ENCODE measurements around the gene FUCA1. TPM values are rescaled to one million over a fixed set of nuclear protein-coding genes. Genes with fewer than 3 reads are reported as not detected.
A peak's percentile ranks its signal among the peaks of the same experiment; 100 is the strongest.

FUCA1 gene
- total and polyA plus RNA-seq, 2 of the 4 experiments (the other 2 are of a cell fraction): 2.9 to 3.5 TPM

DNA sequence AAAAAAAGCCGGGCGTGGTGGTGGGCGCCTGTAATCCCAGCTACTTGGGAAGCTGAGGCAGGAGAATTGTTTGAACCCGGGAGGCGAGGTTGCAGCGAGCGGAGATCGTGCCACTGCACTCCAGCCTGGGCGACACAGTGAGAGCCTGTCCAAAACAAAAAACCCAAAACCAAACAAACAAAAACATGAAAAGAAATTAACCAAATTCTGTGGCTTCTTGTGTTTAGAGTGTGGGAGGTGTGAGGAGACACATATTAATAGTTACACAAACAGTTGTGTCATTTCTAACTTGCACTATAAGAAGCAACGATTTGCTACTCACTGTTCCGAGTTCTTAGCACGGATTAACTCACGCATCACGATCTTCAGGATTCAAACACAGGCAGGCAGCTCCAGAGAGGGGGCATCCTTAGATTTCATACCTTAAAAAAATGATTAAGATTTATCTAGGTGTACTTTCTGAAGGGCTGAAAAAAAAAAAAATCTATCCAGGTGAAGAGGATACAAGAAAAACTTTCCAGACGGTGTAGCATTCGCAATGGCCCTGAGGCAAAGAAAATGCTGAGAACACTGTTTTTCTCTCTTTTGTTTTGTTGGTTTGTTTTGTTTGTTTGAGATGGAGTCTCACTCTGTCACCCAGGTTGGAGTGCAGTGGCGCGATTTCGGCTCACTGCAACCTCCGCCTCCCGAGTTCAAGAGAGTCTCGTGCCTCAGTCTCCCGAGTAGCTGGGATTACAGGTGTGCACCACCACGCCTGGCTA lies 42.1 kb downstream of the FUCA1 start:
- H3K56ac ChIP-seq (ENCODE audit: extremely low read depth, insufficient read depth, low read length): no peak overlapping the region
- ChIA-PET POLR2A (ENCODE audit: unreplicated experiment) (interaction anchor here (0.9 kb wide), 1 partner anchor 13 kb away, joined by 5 read pairs; no protein-coding TSS in a partner anchor), CTCF (no interaction called here)
- H3K18ac ChIP-seq (ENCODE audit: low read depth, low read length): no peak overlapping the region
- H3K14ac ChIP-seq (replicated peaks; ENCODE audit: low read depth, low read length): no peak overlapping the region
- dilution Hi-C loops (cut with HindIII; ENCODE audit: low sequenced_read_pairs, unreplicated experiment): no loop called here
- no peaks in the 10 kb centered on the region for H4K20me1 ChIP-seq (ENCODE audit: insufficient read depth, low read length)
- H3K27me3 ChIP-seq (ENCODE audit: control insufficient read depth, insufficient read depth, low read length): no peaks in the 10 kb centered on the region
- no peaks in the 10 kb centered on the region for H3K36me3 ChIP-seq (ENCODE audit: control insufficient read depth, insufficient read depth, low read length)
- in situ Hi-C loops (cut with MboI; ENCODE audit: low sequenced_read_pairs): no loop called here
- H4K91ac ChIP-seq (ENCODE audit: insufficient read depth, low read depth, low read length): no peak overlapping the region
- DNase-seq: no peak
- no peak overlapping the region for H3K9ac ChIP-seq (ENCODE audit: low read depth, low read length)
- H2BK15ac ChIP-seq (ENCODE audit: low read depth, low read length): no peak overlapping the region
- H3K9me3 ChIP-seq (ENCODE audit: control insufficient read depth, insufficient read depth, low read length): no peaks in the 10 kb centered on the region
- peak overlapping the region; percentile 86 to 100; a peak in 3 of 4 replicates for H4K8ac ChIP-seq (ENCODE audit: low read depth in 2 of 2, low read length in 2 of 2)
- H4K5ac ChIP-seq (ENCODE audit: low read depth, low read length): peak overlapping the region; percentile 71
- no TSS peak for BruUV-seq (replicated peaks)
- peak overlapping the region; percentile 5; the same call in 1 of the 2 replicates for H3K4me2 ChIP-seq (ENCODE audit: low read depth, low read length)
- intact Hi-C loops (cut with micrococcal nuclease): no loop called here
- H3K4me1 ChIP-seq (ENCODE audit: control insufficient read depth, insufficient read depth, low read length): peaks cover 3% of the 10 kb centered on the region
- H3K4me3 ChIP-seq (ENCODE audit: insufficient read depth, low read depth, low read length): peak overlapping the region; percentile 99; the same call in 1 of the 2 replicates
- H3K23ac ChIP-seq (ENCODE audit: low read depth, low read length): no peak overlapping the region
- H3K9me1 ChIP-seq (ENCODE audit: insufficient read depth, low read length): peaks cover 4% of the 10 kb centered on the region
- H2BK20ac ChIP-seq (ENCODE audit: low read depth, low read length): no peak overlapping the region
- peaks cover 14 to 17% of the 10 kb centered on the region in 2 experiments for H3K79me1 ChIP-seq (ENCODE audit: low read depth in 1 of 2, low read length in 2 of 2)
- H2AFZ ChIP-seq (replicated peaks; ENCODE audit: low read length, poor library complexity): peak overlapping the region; percentile 28
- no peak for ATAC-seq (ENCODE audit: low read depth)
- no peak overlapping the region for H3K4ac ChIP-seq (ENCODE audit: low read depth, low read length)
- H3K27ac ChIP-seq (ENCODE audit: insufficient read depth, low read length): no peak overlapping the region
- no peak overlapping the region for H2AK9ac ChIP-seq (replicated peaks; ENCODE audit: low read depth, low read length, poor library complexity)
- H2BK120ac ChIP-seq (ENCODE audit: low read depth, low read length): no peak overlapping the region
- WGBS, 2 experiments (ENCODE audit: extremely low coverage in 2 of 2, insufficient read length in 1 of 2): 100% methylated on average over 1 of the region's 24 CpGs; no CpG with 5 or more reads in 1 of the 2 experiments
- H2AK5ac ChIP-seq (ENCODE audit: low read depth, low read length): no peak overlapping the region
- H2BK5ac ChIP-seq (ENCODE audit: low read depth, low read length, poor library complexity, severe bottlenecking): no peak overlapping the region
- no peak for TF ChIP-seq CHD1 (IDR thresholded peaks at IDR 0.05; ENCODE audit: low read depth, low read length)
- TF ChIP-seq MAZ (IDR thresholded peaks at IDR 0.05; ENCODE audit: borderline replicate concordance, low read depth, low read length): no peak
- no peak for TF ChIP-seq NFE2L2 (IDR thresholded peaks at IDR 0.05; ENCODE audit: low read depth, low read length)
- no peak for TF ChIP-seq RFX5 (IDR thresholded peaks at IDR 0.05; ENCODE audit: low read depth, low read length)
- no peak for TF ChIP-seq MAFK (IDR thresholded peaks at IDR 0.05; ENCODE audit: low read depth, low read length)
- no peak for TF ChIP-seq RCOR1 (IDR thresholded peaks at IDR 0.05; ENCODE audit: insufficient replicate concordance, low read length)
- no peak for TF ChIP-seq FOS (IDR thresholded peaks at IDR 0.05; ENCODE audit: low read depth, low read length)
- TF ChIP-seq CEBPB (IDR thresholded peaks at IDR 0.05; ENCODE audit: low read depth, low read length): no peak
- TF ChIP-seq, protein P1, sequence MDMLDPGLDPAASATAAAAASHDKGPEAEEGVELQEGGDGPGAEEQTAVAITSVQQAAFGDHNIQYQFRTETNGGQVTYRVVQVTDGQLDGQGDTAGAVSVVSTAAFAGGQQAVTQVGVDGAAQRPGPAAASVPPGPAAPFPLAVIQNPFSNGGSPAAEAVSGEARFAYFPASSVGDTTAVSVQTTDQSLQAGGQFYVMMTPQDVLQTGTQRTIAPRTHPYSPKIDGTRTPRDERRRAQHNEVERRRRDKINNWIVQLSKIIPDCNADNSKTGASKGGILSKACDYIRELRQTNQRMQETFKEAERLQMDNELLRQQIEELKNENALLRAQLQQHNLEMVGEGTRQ (IDR thresholded peaks at IDR 0.05; ENCODE audit: low read depth, low read length): no peak
- TF ChIP-seq POLR2A (IDR thresholded peaks at IDR 0.05; ENCODE audit: low read depth, low read length): no peak
- TF ChIP-seq RAD21 (IDR thresholded peaks at IDR 0.05; ENCODE audit: low read length): no peak
- TF ChIP-seq, protein P2, sequence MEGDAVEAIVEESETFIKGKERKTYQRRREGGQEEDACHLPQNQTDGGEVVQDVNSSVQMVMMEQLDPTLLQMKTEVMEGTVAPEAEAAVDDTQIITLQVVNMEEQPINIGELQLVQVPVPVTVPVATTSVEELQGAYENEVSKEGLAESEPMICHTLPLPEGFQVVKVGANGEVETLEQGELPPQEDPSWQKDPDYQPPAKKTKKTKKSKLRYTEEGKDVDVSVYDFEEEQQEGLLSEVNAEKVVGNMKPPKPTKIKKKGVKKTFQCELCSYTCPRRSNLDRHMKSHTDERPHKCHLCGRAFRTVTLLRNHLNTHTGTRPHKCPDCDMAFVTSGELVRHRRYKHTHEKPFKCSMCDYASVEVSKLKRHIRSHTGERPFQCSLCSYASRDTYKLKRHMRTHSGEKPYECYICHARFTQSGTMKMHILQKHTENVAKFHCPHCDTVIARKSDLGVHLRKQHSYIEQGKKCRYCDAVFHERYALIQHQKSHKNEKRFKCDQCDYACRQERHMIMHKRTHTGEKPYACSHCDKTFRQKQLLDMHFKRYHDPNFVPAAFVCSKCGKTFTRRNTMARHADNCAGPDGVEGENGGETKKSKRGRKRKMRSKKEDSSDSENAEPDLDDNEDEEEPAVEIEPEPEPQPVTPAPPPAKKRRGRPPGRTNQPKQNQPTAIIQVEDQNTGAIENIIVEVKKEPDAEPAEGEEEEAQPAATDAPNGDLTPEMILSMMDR (conservative IDR thresholded peaks at IDR 0.05; ENCODE audit: low read depth, low read length): no peak
- TF ChIP-seq, protein P3, sequence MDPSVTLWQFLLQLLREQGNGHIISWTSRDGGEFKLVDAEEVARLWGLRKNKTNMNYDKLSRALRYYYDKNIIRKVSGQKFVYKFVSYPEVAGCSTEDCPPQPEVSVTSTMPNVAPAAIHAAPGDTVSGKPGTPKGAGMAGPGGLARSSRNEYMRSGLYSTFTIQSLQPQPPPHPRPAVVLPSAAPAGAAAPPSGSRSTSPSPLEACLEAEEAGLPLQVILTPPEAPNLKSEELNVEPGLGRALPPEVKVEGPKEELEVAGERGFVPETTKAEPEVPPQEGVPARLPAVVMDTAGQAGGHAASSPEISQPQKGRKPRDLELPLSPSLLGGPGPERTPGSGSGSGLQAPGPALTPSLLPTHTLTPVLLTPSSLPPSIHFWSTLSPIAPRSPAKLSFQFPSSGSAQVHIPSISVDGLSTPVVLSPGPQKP (IDR thresholded peaks at IDR 0.05; ENCODE audit: borderline replicate concordance, low read depth, low read length): no peak
- no peak for TF ChIP-seq BHLHE40 (IDR thresholded peaks at IDR 0.05; ENCODE audit: low read depth, low read length)
- no peak for TF ChIP-seq SMC3 (IDR thresholded peaks at IDR 0.05; ENCODE audit: low read depth, low read length)
